HepG2 (cell line): ENCODE data around the gene FAM217B. TPM values are rescaled to one million over a fixed set of nuclear protein-coding genes. Genes with fewer than 3 reads are reported as not detected.

ENCODE experiments used
- ATAC-seq: fragments of 200-7000 bp; cut with Tn5 transposase; 3 replicates; pipeline ENCODE4 v1.9.1; 2020; ENCODE audit warnings: mild to moderate bottlenecking, moderate library complexity
- BruUV-seq: library from RNA; stranded (reverse); fragments of 400-500 nt; replicated peaks from 2 replicates; lab custom pipeline; 2021; lab: Mats Ljungman, UMichigan
- CTCF ChIA-PET: fragments of 300-600 bp; formaldehyde crosslinking; extraction: SDS; loops from one replicate; lab custom pipeline; 2021; ENCODE audit warnings: low total read pairs, inconsistent platforms, low intra/inter-chr PET ratio; lab: Yijun Ruan, JAX
- POLR2A ChIA-PET: fragments of 350-600 bp; sonication (Branson Sonifier 250); formaldehyde crosslinking; loops from one replicate; lab custom pipeline; 2020; ENCODE audit warnings: antibody characterized with exemption, inconsistent platforms; lab: Yijun Ruan, JAX
- DNase-seq: peaks from one replicate; pipeline ENCODE4 v3.0.0-alpha.2; 2015; ENCODE audit warnings: low spot score
- FAIRE-seq: peaks from 3 replicates; lab custom pipeline; 2011; peaks lifted over from hg19 to GRCh38; lab: Jason Lieb, UNC
- H2AFZ ChIP-seq: one replicate; pipeline ENCODE4 v1.6.1; 2011; ENCODE audit warnings: low read length, inconsistent platforms
- H3K27ac ChIP-seq: fragments of 300-600 bp; 3 replicates; pipeline ENCODE4 v1.8.0; 2011; ENCODE audit warnings: mixed run types, mild to moderate bottlenecking, mixed read lengths, low read length, inconsistent platforms; ENCODE audit not compliant: insufficient read depth; ENCODE audit errors: extremely low read length
- H3K27me3 ChIP-seq, 2 experiments: fragments of 200-600 bp in 1 of 2; 2 replicates in 1 of 2; 3 replicates in 1 of 2; pipeline versions ENCODE4 v1.6.0 to v1.8.0; 2011; ENCODE audit warnings: low read length in 2 of 2, mild to moderate bottlenecking in 2 of 2, moderate library complexity in 2 of 2, inconsistent platforms in 1 of 2; ENCODE audit not compliant: insufficient read depth in 2 of 2, control insufficient read depth in 1 of 2
- H3K36me3 ChIP-seq, 2 experiments: fragments of 200-600 bp in 1 of 2; replicated peaks in 1 of 2; 2 replicates in 1 of 2; 3 replicates in 1 of 2; pipeline versions ENCODE4 v1.5.1 to v1.8.0; 2011; ENCODE audit warnings: low read length in 2 of 2, inconsistent platforms in 1 of 2; ENCODE audit not compliant: insufficient read depth in 2 of 2, control insufficient read depth in 1 of 2
- H3K4me1 ChIP-seq: 2 replicates; pipeline ENCODE4 v1.5.1; 2012; ENCODE audit warnings: low read length, inconsistent platforms; ENCODE audit not compliant: insufficient read depth
- H3K4me2 ChIP-seq: 2 replicates; pipeline ENCODE4 v1.6.0; 2011; ENCODE audit warnings: low read depth, low read length, inconsistent platforms
- H3K4me3 ChIP-seq, 3 experiments: fragments of 200-600 bp in 1 of 3; sonication (generic), shearing (Covaris generic) in 1 of 3; replicated peaks in 1 of 3; 2 replicates each; pipeline ENCODE4 v1.5.1; 2011 to 2016; ENCODE audit warnings: low read length in 3 of 3, inconsistent platforms in 2 of 3, low read depth in 2 of 3, mild to moderate bottlenecking in 2 of 3, control low read depth in 1 of 3, mixed read lengths in 1 of 3; ENCODE audit not compliant: insufficient read depth in 1 of 3
- H3K79me2 ChIP-seq: one replicate; pipeline ENCODE4 v1.6.1; 2011; ENCODE audit warnings: low read length, inconsistent platforms; ENCODE audit not compliant: insufficient read depth
- H3K9ac ChIP-seq: 2 replicates; pipeline ENCODE4 v1.6.0; 2011; ENCODE audit warnings: mild to moderate bottlenecking, low read depth, low read length, inconsistent platforms; ENCODE audit not compliant: insufficient read depth
- H3K9me3 ChIP-seq: 2 replicates; pipeline ENCODE4 v1.5.1; 2012; ENCODE audit warnings: mild to moderate bottlenecking, low read length
- H4K20me1 ChIP-seq: 2 replicates; pipeline ENCODE4 v1.6.0; 2011; ENCODE audit warnings: inconsistent platforms, mild to moderate bottlenecking, low read length, moderate library complexity; ENCODE audit not compliant: insufficient read depth
- CC2D1A ChIP-seq: sonication (generic); formaldehyde crosslinking; IDR thresholded peaks from 2 replicates; pipeline ENCODE4 v1.8.1; 2023; ENCODE audit warnings: mild to moderate bottlenecking, missing genetic modification reagents
- FUBP1 ChIP-seq: sonication (generic); formaldehyde crosslinking; IDR thresholded peaks from 2 replicates; pipeline ENCODE4 v1.5.1; 2020; ENCODE audit warnings: missing genetic modification reagents, mild to moderate bottlenecking, borderline replicate concordance
- HNRNPK ChIP-seq: fragments of 200-400 bp; formaldehyde crosslinking; IDR thresholded peaks from 2 replicates; pipeline ENCODE4 v1.6.1; 2018; ENCODE audit warnings: low read length, low read depth, moderate library complexity, mild to moderate bottlenecking; ENCODE audit not compliant: poor library complexity, severe bottlenecking
- HOXA5 ChIP-seq: sonication (generic); formaldehyde crosslinking; IDR thresholded peaks from 2 replicates; pipeline ENCODE4 v1.4.0; 2020; ENCODE audit warnings: missing genetic modification reagents
- JDP2 ChIP-seq: sonication (generic); formaldehyde crosslinking; IDR thresholded peaks from 2 replicates; pipeline ENCODE4 v1.8.1; 2022; ENCODE audit warnings: missing genetic modification reagents, borderline replicate concordance
- PCBP1 ChIP-seq: fragments of 200-400 bp; formaldehyde crosslinking; IDR thresholded peaks from 2 replicates; pipeline ENCODE4 v1.6.1; 2017; ENCODE audit warnings: mild to moderate bottlenecking, low read depth, low read length, borderline replicate concordance
- SETDB1 ChIP-seq: sonication (generic); formaldehyde crosslinking; IDR thresholded peaks from 2 replicates; pipeline ENCODE4 v1.5.1; 2020; ENCODE audit warnings: missing genetic modification reagents, mild to moderate bottlenecking, borderline replicate concordance
- SRSF9 ChIP-seq: fragments of 200-400 bp; formaldehyde crosslinking; IDR thresholded peaks from 2 replicates; pipeline ENCODE4 v1.6.1; 2018; ENCODE audit warnings: borderline replicate concordance, mild to moderate bottlenecking, low read depth, low read length; ENCODE audit not compliant: insufficient read depth, poor library complexity, severe bottlenecking
- TCF7 ChIP-seq: sonication (generic); IDR thresholded peaks from 2 replicates; pipeline ENCODE4 v1.6.1; 2016; ENCODE audit warnings: antibody characterized with exemption, low read depth
- ZBTB20 ChIP-seq: sonication (generic); formaldehyde crosslinking; IDR thresholded peaks from 2 replicates; pipeline ENCODE4 v1.8.1; 2023; ENCODE audit warnings: missing genetic modification reagents, low read depth, mild to moderate bottlenecking, borderline replicate concordance
- ZMAT3 ChIP-seq: sonication (generic); formaldehyde crosslinking; conservative IDR thresholded peaks from 2 replicates; pipeline ENCODE4 v1.7.0; 2021; ENCODE audit warnings: missing genetic modification reagents
- ZNF143 ChIP-seq: sonication (generic); formaldehyde crosslinking; IDR thresholded peaks from 2 replicates; pipeline ENCODE4 v1.4.0; 2020; ENCODE audit warnings: missing genetic modification reagents
- ZNF296 ChIP-seq: sonication (generic); formaldehyde crosslinking; conservative IDR thresholded peaks from 2 replicates; pipeline ENCODE4 v1.5.0; 2020; ENCODE audit warnings: mild to moderate bottlenecking, missing genetic modification reagents
- ZNF562 ChIP-seq: sonication (generic); formaldehyde crosslinking; IDR thresholded peaks from 2 replicates; pipeline ENCODE4 v1.8.0; 2022; ENCODE audit warnings: missing genetic modification reagents, borderline replicate concordance
- ZNF878 ChIP-seq: sonication (generic); formaldehyde crosslinking; IDR thresholded peaks from 2 replicates; pipeline ENCODE4 v1.8.1; 2023; ENCODE audit warnings: mild to moderate bottlenecking, missing genetic modification reagents, moderate library complexity
- WGBS: methylation state at CpG from one replicate; pipeline ENCODE4 v1.1.6; 2017; ENCODE audit warnings: low lambda C conversion rate; 5-methylcytosine and 5-hydroxymethylcytosine counted together
- in situ Hi-C: cut with HindIII; loops from 2 replicates; pipeline ENCODE4 v1.10.0; 2017; ENCODE audit warnings: low pct_unique_long_range_greater_than_20kb; ENCODE audit not compliant: extremely low pct_ligation_motif_present
- intact Hi-C: fragments of 100-400 bp; cut with micrococcal nuclease; formaldehyde crosslinking; loops from one replicate; pipeline ENCODE4 v1.10.0; 2022; ENCODE audit not compliant: unreplicated experiment
- polyA plus RNA-seq, 8 experiments: library from polyadenylated mRNA; depleted of rRNA in 3 of 8; stranded (reverse) in 7 of 8; unstranded in 1 of 8; fragments of >200 nt; fragmentation: Illumina TruSeq in 4 of 8; extraction: Trizol in 4 of 8; gene quantifications; 2 replicates each; pipeline versions ENCODE4 v1.2.1 to v1.2.3, GENCODE V29; 2011 to 2016; ENCODE audit warnings: low read depth in 4 of 8, missing spikeins in 1 of 8, mixed read lengths in 1 of 8; ENCODE audit not compliant: insufficient read depth in 1 of 8
- total RNA-seq, 5 experiments: library from RNA; depleted of rRNA; stranded (reverse); fragments of >200 nt; fragmentation: Illumina TruSeq; extraction: Trizol; gene quantifications; 2 replicates each; pipeline ENCODE4 v1.2.3, GENCODE V29; 2016; ENCODE audit warnings: low read depth in 1 of 5

FAM217B gene
- total and polyA plus RNA-seq, 2 of the 13 experiments (the other 11 are each of a cell fraction or from before 2014, with no cell fraction given) = 11.1 to 14.3 TPM

- TF ChIP-seq PCBP1 (no peak), SETDB1 (CRISPR knock-in tag) (no peak), CC2D1A (CRISPR knock-in tag) (no peak), FUBP1 (CRISPR knock-in tag) (no peak), TCF7 (no peak), SRSF9 (no peak), ZBTB20 (CRISPR knock-in tag) (no peak), ZNF562 (CRISPR knock-in tag) (no peak), ZMAT3 (CRISPR knock-in tag) (no peak), HNRNPK (no peak)
These were observed 4.5 kb downstream of the FAM217B start (continued) for GRCh38 chr20:59944726-59945125.

DNA sequence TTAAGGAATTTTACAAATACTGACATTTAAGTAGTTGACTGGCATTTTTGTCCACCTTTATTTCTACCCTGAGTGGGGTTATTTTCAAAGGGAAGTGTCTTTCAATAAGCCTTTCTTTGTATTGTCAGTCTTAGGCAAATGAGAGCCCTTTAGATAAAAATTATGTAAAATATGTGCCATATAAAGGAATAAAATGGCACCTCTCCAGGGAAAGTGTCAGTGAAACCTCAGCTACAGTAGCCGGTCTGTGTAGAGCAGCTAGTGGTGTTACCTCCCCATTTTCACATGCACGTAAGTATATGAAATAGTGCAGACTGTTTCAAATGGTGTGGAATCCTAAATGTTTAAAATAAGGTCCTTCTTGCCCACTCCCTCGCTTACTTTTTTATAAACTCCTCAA lies 5.0 kb downstream of the FAM217B start:
- intact Hi-C loops (no loop called here), in situ Hi-C loops (no loop called here)
- Histone ChIP-seq H4K20me1 (no peaks in the 10 kb centered on the region), H3K79me2 (peaks cover 11% of the 10 kb centered on the region), H3K9ac (no peak overlapping the region), H3K4me3 (no peak overlapping the region), H3K4me2 (no peak overlapping the region), H3K27ac (no peak overlapping the region), H2AFZ (no peak overlapping the region), H3K36me3 (peaks cover 8 to 17% of the 10 kb centered on the region in 2 experiments; a peak in 4 of 5 replicates), H3K27me3 (no peaks in the 10 kb centered on the region; a peak in 1 of 5 replicates), H3K9me3 (no peaks in the 10 kb centered on the region), H3K4me1 (peaks cover 13% of the 10 kb centered on the region)
- POLR2A ChIA-PET = no interaction called here
- FAIRE-seq (no peak), ATAC-seq (no peak), DNase-seq (no peak)
- 98% methylated on average over 3 of the region's 3 CpGs for WGBS
- BruUV-seq = no TSS peak
- CTCF ChIA-PET = no interaction called here
- TF ChIP-seq JDP2 (CRISPR knock-in tag) (no peak), ZNF143 (CRISPR knock-in tag) (no peak), ZNF296 (CRISPR knock-in tag) (no peak), HOXA5 (no peak), ZNF878 (CRISPR knock-in tag) (no peak)
